Stimulated activated CD8-positive, alpha-beta memory T cell treated with anti-CD3 and anti-CD28 coated beads, Interleukin-4, amount 100 ng/mL, for 24 hours (primary cell): ENCODE data around the gene SPNS3.

Source experiments
- DNase-seq: peaks from one replicate; pipeline ENCODE4 v3.0.0-alpha.2; 2020; ENCODE audit warnings: low read depth

Gene SPNS3

GRCh38 chr17:4426499-4427208 is 7.1 kb upstream of the SPNS3 start:
- DNase-seq, result no peak

- DNase-seq, result no peak
Measured at GRCh38 chr17:4427505-4427904, 6.2 kb upstream of the SPNS3 start.

- no peak for DNase-seq
Measured at GRCh38 chr17:4436381-4436780, 2.6 kb downstream of the SPNS3 start.

- DNase-seq, result no peak
Measured at GRCh38 chr17:4436846-4437245, 3.1 kb downstream of the SPNS3 start.

- no peak for DNase-seq
Measured at GRCh38 chr17:4438162-4438944, 4.6 kb downstream of the SPNS3 start.

GRCh38 chr17:4440021-4440420 is 6.3 kb downstream of the SPNS3 start:
- no peak for DNase-seq

GRCh38 chr17:4440690-4441686 is 7.2 kb downstream of the SPNS3 start:
- DNase-seq, result no peak

- no peak for DNase-seq
Measured at GRCh38 chr17:4442582-4442981, 8.8 kb downstream of the SPNS3 start.

GRCh38 chr17:4443476-4443875 is 9.7 kb downstream of the SPNS3 start:
- no peak for DNase-seq

GRCh38 chr17:4444782-4445473 is 11.2 kb downstream of the SPNS3 start:
- DNase-seq, result no peak

- no peak for DNase-seq
Measured at GRCh38 chr17:4445731-4446130, 12.0 kb downstream of the SPNS3 start.

GRCh38 chr17:4446326-4447071 is 12.8 kb downstream of the SPNS3 start:
- no peak for DNase-seq

- DNase-seq, result no peak
Measured at GRCh38 chr17:4448197-4448980, 14.6 kb downstream of the SPNS3 start.

GRCh38 chr17:4449736-4450135 is 16.0 kb downstream of the SPNS3 start:
- DNase-seq, result no peak

- DNase-seq, result no peak
Measured at GRCh38 chr17:4450710-4451316, 17.1 kb downstream of the SPNS3 start.

- DNase-seq, result no peak
Measured at GRCh38 chr17:4453812-4454591, 20.3 kb downstream of the SPNS3 start.

- no peak for DNase-seq
Measured at GRCh38 chr17:4460661-4461060, 26.9 kb downstream of the SPNS3 start.

- DNase-seq, result no peak
Measured at GRCh38 chr17:4463818-4464476, 30.2 kb downstream of the SPNS3 start.
